WTC11 (cell line): Measurements from ENCODE around the gene GLS. TPM values are rescaled to one million over a fixed set of nuclear protein-coding genes. Genes with fewer than 3 reads are reported as not detected.

ENCODE experiments used
- ATAC-seq: fragments of 200-7000 bp; cut with Tn5 transposase; 2 replicates; pipeline ENCODE4 v1.10.0; 2021; ENCODE audit warnings: mild to moderate bottlenecking, moderate library complexity
- CTCF ChIA-PET: fragments of 300-600 bp; sonication (Branson Sonifier 250); formaldehyde crosslinking; loops from one replicate; lab custom pipeline; 2021; ENCODE audit warnings: antibody characterized with exemption; lab: Charles Lee
- POLR2A ChIA-PET: fragments of 350-600 bp; sonication (Branson Sonifier 250); formaldehyde crosslinking; loops from one replicate; lab custom pipeline; 2021; ENCODE audit warnings: antibody characterized with exemption; lab: Charles Lee
- DNase-seq: peaks from one replicate; pipeline ENCODE4 v3.0.0; 2021; ENCODE audit warnings: low spot score
- H3K27ac Mint-ChIP-seq: 2 replicates; pipeline ENCODE4 v1.8.0; 2021; ENCODE audit warnings: mixed read lengths
- H3K27me3 Mint-ChIP-seq: 2 replicates; pipeline ENCODE4 v1.8.0; 2021; ENCODE audit warnings: low read depth, mild to moderate bottlenecking, moderate library complexity, mixed read lengths
- H3K36me3 Mint-ChIP-seq: 2 replicates; pipeline ENCODE4 v1.8.0; 2021; ENCODE audit warnings: mixed read lengths
- H3K4me1 Mint-ChIP-seq: 2 replicates; pipeline ENCODE4 v1.8.0; 2022; ENCODE audit warnings: mixed read lengths
- H3K4me3 Mint-ChIP-seq: 2 replicates; pipeline ENCODE4 v1.8.0; 2021; ENCODE audit warnings: mild to moderate bottlenecking, moderate library complexity, mixed read lengths
- H3K9me3 Mint-ChIP-seq: 2 replicates; pipeline ENCODE4 v1.8.0; 2021; ENCODE audit warnings: mixed read lengths
- AFF4 ChIP-seq: sonication (generic); formaldehyde crosslinking; IDR thresholded peaks from 2 replicates; pipeline ENCODE4 v1.8.1; 2023; ENCODE audit warnings: mild to moderate bottlenecking, missing genetic modification reagents, borderline replicate concordance
- ATF6 ChIP-seq: sonication (generic); formaldehyde crosslinking; IDR thresholded peaks from 2 replicates; pipeline ENCODE4 v1.8.1; 2023; ENCODE audit warnings: mild to moderate bottlenecking, missing genetic modification reagents
- E2F1 ChIP-seq: sonication (generic); formaldehyde crosslinking; IDR thresholded peaks from 2 replicates; pipeline ENCODE4 v1.8.0; 2022; ENCODE audit warnings: mild to moderate bottlenecking, missing genetic modification reagents
- FOXJ3 ChIP-seq: sonication (generic); formaldehyde crosslinking; IDR thresholded peaks from 2 replicates; pipeline ENCODE4 v1.9.0; 2021; ENCODE audit warnings: missing genetic modification reagents, mild to moderate bottlenecking, borderline replicate concordance
- GABPB1 ChIP-seq: sonication (generic); formaldehyde crosslinking; IDR thresholded peaks from 2 replicates; pipeline ENCODE4 v1.8.1; 2023; ENCODE audit warnings: mild to moderate bottlenecking, missing genetic modification reagents
- HMGXB4 ChIP-seq: sonication (generic); formaldehyde crosslinking; IDR thresholded peaks from 2 replicates; pipeline ENCODE4 v1.8.1; 2023; ENCODE audit warnings: mild to moderate bottlenecking, moderate library complexity, missing genetic modification reagents
- NFATC4 ChIP-seq: fragments of 250-450 bp; sonication (Bioruptor Pico); IDR thresholded peaks from 2 replicates; pipeline ENCODE4 v1.9.0; 2021; ENCODE audit warnings: mild to moderate bottlenecking
- NFE2L1 ChIP-seq: sonication (generic); formaldehyde crosslinking; IDR thresholded peaks from 2 replicates; pipeline ENCODE4 v1.8.1; 2023; ENCODE audit warnings: missing genetic modification reagents
- SMAD3 ChIP-seq: sonication (generic); formaldehyde crosslinking; IDR thresholded peaks from 2 replicates; pipeline ENCODE4 v1.8.0; 2022; ENCODE audit warnings: missing genetic modification reagents, mild to moderate bottlenecking, borderline replicate concordance
- ZBTB21 ChIP-seq: sonication (generic); formaldehyde crosslinking; IDR thresholded peaks from 2 replicates; pipeline ENCODE4 v1.8.1; 2023; ENCODE audit warnings: mild to moderate bottlenecking, missing genetic modification reagents, borderline replicate concordance
- ZNF317 ChIP-seq: sonication (generic); formaldehyde crosslinking; IDR thresholded peaks from 2 replicates; pipeline ENCODE4 v1.8.1; 2023; ENCODE audit warnings: low read depth, mild to moderate bottlenecking, moderate library complexity, missing genetic modification reagents, borderline replicate concordance
- total RNA-seq: library from RNA; stranded (reverse); gene quantifications from 3 replicates; pipeline ENCODE4 v1.2.3, GENCODE V29; 2021
- TF ChIP-seq, protein P1 (sequence below): sonication (generic); formaldehyde crosslinking; IDR thresholded peaks from 2 replicates; pipeline ENCODE4 v1.8.0; 2022; ENCODE audit warnings: mild to moderate bottlenecking, missing genetic modification reagents
- TF ChIP-seq, protein P2 (sequence below): sonication (generic); formaldehyde crosslinking; IDR thresholded peaks from 2 replicates; pipeline ENCODE4 v1.8.1; 2022; ENCODE audit warnings: low read depth, mild to moderate bottlenecking, moderate library complexity, missing genetic modification reagents, borderline replicate concordance
- TF ChIP-seq, protein P3 (sequence below): sonication (generic); formaldehyde crosslinking; IDR thresholded peaks from 2 replicates; pipeline ENCODE4 v1.8.0; 2022; ENCODE audit warnings: mild to moderate bottlenecking, missing genetic modification reagents
- TF ChIP-seq, protein P4 (sequence below): fragments of 250-450 bp; sonication (Bioruptor Pico); conservative IDR thresholded peaks from 2 replicates; pipeline ENCODE4 v1.9.0; 2021; ENCODE audit warnings: mild to moderate bottlenecking

GLS gene
- total RNA-seq, 1 experiment from 2014 or later = 115 TPM

DNA sequence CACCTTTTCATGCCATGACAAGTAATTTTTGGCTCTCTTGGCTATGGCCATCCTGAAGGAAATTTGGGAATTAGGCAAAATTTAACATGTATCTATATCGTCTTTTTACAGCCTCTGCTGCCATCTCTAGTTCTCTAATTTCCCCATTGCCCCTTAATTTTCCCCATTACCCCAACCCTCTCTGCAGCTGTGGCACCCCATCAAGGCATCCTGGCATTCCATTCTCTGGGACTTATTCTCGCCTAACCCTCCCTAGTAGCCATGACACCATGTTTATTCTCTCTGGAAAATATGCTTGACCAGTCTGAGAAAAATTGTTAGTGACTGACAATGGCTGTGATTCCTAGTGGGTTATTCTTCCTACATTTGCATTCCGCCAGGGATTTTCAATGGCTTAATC lies 43.9 kb upstream of the GLS start (continued):
- TF ChIP-seq ZBTB21 (CRISPR knock-in tag) (no peak), ATF6 (CRISPR knock-in tag) (no peak), HMGXB4 (CRISPR knock-in tag) (no peak)
- TF ChIP-seq, protein P1, sequence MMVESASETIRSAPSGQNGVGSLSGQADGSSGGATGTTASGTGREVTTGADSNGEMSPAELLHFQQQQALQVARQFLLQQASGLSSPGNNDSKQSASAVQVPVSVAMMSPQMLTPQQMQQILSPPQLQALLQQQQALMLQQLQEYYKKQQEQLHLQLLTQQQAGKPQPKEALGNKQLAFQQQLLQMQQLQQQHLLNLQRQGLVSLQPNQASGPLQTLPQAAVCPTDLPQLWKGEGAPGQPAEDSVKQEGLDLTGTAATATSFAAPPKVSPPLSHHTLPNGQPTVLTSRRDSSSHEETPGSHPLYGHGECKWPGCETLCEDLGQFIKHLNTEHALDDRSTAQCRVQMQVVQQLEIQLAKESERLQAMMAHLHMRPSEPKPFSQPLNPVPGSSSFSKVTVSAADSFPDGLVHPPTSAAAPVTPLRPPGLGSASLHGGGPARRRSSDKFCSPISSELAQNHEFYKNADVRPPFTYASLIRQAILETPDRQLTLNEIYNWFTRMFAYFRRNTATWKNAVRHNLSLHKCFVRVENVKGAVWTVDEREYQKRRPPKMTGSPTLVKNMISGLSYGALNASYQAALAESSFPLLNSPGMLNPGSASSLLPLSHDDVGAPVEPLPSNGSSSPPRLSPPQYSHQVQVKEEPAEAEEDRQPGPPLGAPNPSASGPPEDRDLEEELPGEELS = no peak

DNA sequence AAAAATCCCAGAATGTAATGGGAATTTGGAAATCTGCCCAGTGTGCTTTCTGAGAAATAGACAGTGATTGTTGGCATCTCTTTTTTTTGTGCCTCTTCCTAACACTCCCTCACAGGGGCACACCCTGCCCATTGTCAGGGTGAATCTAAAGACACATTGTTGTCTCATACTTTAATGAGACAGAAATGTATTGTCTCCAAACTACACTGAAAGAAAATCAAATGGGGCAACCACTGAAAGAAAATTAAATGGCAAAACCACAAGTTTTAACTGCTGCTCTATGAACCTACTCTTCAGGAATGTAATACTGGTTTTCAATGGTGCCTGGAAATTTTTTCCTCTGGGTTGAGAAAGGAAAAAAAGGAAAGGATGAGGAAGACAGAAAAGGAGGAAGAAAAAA lies 43.2 kb upstream of the GLS start:
- Mint-ChIP-seq H3K27me3 (no peaks in the 10 kb centered on the region), H3K27ac (no peak overlapping the region), H3K4me1 (peaks cover 10% of the 10 kb centered on the region), H3K4me3 (no peak overlapping the region), H3K9me3 (no peaks in the 10 kb centered on the region), H3K36me3 (no peaks in the 10 kb centered on the region)
- no peak for TF ChIP-seq AFF4
- CTCF ChIA-PET = no interaction called here
- DNase-seq = no peak
- POLR2A ChIA-PET = no interaction called here
- ATAC-seq = no peak

GRCh38 chr2:190837952-190838361 lies 42.7 kb upstream of the GLS start:
- Mint-ChIP-seq H3K36me3 (no peaks in the 10 kb centered on the region), H3K4me1 (peaks cover 10% of the 10 kb centered on the region), H3K27me3 (no peaks in the 10 kb centered on the region), H3K9me3 (no peaks in the 10 kb centered on the region), H3K4me3 (no peak overlapping the region), H3K27ac (no peak overlapping the region)
- TF ChIP-seq SMAD3 (CRISPR knock-in tag) (no peak), GABPB1 (CRISPR knock-in tag) (no peak), ZNF317 (CRISPR knock-in tag) (no peak), NFE2L1 (CRISPR knock-in tag) (no peak), NFATC4 (CRISPR knock-in tag) (no peak), E2F1 (CRISPR knock-in tag) (no peak), FOXJ3 (CRISPR knock-in tag) (no peak)
- TF ChIP-seq, protein P2, sequence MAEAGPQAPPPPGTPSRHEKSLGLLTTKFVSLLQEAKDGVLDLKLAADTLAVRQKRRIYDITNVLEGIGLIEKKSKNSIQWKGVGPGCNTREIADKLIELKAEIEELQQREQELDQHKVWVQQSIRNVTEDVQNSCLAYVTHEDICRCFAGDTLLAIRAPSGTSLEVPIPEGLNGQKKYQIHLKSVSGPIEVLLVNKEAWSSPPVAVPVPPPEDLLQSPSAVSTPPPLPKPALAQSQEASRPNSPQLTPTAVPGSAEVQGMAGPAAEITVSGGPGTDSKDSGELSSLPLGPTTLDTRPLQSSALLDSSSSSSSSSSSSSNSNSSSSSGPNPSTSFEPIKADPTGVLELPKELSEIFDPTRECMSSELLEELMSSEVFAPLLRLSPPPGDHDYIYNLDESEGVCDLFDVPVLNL (CRISPR knock-in tag) = no peak
- TF ChIP-seq, protein P3, sequence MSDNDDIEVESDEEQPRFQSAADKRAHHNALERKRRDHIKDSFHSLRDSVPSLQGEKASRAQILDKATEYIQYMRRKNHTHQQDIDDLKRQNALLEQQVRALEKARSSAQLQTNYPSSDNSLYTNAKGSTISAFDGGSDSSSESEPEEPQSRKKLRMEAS (CRISPR knock-in tag) = no peak
- TF ChIP-seq, protein P4, sequence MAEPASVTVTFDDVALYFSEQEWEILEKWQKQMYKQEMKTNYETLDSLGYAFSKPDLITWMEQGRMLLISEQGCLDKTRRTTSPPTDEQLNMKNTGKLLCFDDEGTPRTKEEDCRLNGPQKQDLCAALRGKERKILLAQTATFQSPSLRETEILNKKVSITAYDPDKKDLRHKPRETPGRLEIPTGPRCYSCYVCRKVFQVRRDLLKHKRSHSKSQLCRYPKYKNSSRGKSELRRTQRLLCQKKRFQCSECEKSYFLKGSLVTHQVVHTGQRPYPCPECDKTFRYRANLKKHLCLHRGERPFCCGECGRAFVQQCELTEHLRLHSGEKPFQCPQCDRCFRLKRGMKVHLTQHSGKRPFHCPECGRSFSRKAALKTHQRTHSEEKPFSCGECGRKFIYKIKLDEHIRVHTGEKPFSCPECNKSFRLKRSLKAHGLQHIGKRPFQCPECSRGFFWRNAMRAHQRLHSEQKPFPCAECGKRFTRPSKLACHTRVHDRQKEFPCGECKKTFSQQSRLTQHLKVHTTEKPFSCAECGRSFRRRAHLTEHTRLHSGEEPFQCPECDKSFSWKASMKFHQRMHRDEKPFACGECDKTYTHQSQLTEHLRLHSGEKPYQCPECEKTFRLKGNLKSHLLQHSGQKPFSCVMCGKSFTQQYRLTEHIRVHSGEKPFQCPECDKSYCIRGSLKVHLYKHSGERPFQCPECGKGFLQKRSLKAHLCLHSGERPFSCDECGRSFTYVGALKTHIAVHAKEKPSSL (CRISPR knock-in tag) = no peak
- ChIA-PET CTCF (interaction anchor here (0.6 kb wide), 1 partner anchor 69 kb away, joined by 4 read pairs; no protein-coding TSS in a partner anchor), POLR2A (no interaction called here)
- DNase-seq (no peak), ATAC-seq (no peak)
